Cardiac septum (tissue), 1 donor: ENCODE data around the gene TPGS2. TPM values are rescaled to one million over a fixed set of nuclear protein-coding genes. Genes with fewer than 3 reads are reported as not detected.
"Not testable (repeated sequence)": the region's sequence is repeated elsewhere in the genome, so short reads cannot be mapped to it uniquely, and the experiment has no call there.

Experiments
- DNase-seq: peaks from one replicate; pipeline ENCODE4 v3.0.0-alpha.2; 2020; ENCODE audit warnings: low spot score
- intact Hi-C: fragments of 100-400 bp; cut with DNase I; formaldehyde crosslinking; loops from one replicate; pipeline ENCODE4 v1.14.0; 2022
- total RNA-seq: library from RNA; stranded (reverse); fragmentation: NEBNext Ultra II Directional; extraction: Animal tissue kit (Norgen Biotek cat#: 25700); gene quantifications from one replicate; pipeline ENCODE4 v1.2.1, GENCODE V29; 2021
- donor health status: DM: no; HTN: no; CAD: no.

Gene TPGS2
- total RNA-seq, 1 donor from 2014 or later = 28.4 TPM

- intact Hi-C loops = no loop called here
- DNase-seq = no peak
Measured at GRCh38 chr18:36828157-36828629, 609 bp downstream of the TPGS2 start.

DNA sequence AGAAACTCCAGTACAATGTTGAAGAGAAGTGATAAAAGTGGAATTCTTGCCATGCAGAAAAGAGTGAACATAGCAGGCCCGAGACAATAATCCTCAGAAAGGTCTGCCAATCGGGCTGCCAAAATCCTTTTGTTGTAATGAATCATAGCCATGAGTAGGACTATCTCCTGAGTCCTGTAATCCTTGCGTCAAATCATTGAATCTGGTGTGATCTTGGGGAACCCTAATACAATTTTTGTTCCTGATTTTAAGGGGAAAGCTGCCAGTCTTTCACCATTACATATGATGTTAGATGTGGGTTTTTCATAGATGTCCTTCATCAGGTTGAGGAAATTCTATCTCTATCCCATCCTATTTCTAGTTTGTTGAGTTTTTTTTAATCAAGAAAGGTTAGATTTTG lies 2.2 kb downstream of the TPGS2 start:
- intact Hi-C loops = no loop called here
- DNase-seq = no peak

- intact Hi-C loops = no loop called here
Measured at GRCh38 chr18:36825526-36825925, 3.3 kb downstream of the TPGS2 start.

DNA sequence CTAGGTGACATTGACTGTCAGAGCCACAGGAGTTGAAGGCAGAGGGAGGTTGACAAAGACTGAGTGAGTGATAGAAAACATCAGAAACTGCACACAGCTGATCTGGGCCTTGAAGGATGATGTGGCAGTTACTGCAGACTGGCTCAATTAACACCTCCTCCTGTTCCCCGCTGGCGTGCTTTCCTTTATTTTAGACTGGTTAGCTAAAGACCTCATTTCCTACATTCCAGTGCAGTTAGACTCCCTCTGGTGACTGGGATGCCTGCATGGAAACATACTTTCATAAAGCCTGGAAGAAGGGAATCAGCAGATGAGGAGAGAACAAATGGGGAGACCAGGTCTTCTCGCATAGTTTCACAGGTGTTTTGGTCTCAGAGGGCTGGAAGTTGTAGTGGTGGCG lies 7.1 kb downstream of the TPGS2 start:
- DNase-seq = no peak
- intact Hi-C loops = no loop called here

More at GRCh38 chr18:36825526-36825925, 3.3 kb downstream of the TPGS2 start:
- no peak for DNase-seq

DNA sequence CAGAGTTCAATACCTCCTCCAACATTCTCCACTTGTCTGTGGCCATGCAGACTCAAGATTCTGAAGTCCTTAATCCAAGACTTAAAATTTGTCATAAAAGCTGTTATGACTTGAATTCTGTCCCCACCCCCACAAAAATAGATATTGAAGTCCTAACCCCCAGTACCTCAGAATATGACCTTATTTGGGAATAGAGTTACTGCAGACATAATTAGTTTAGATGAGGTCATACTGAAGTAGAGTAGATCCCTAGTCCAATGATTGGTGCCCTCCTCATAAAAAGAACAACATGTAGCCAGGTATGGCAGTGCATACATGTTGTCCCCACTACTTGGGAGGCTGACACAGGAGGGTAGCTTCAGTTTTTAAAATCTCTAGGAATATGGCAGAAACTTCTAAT lies 9.2 kb downstream of the TPGS2 start:
- DNase-seq = no peak
- intact Hi-C loops = no loop called here

GRCh38 chr18:36818652-36819051 lies 10.2 kb downstream of the TPGS2 start:
- intact Hi-C loops = no loop called here
- no peak for DNase-seq

- no peak for DNase-seq
- intact Hi-C loops = no loop called here
Measured at GRCh38 chr18:36817039-36817438, 11.8 kb downstream of the TPGS2 start.

GRCh38 chr18:36816096-36816495 lies 12.7 kb downstream of the TPGS2 start:
- DNase-seq, intact Hi-C loops: not testable (repeated sequence)

DNA sequence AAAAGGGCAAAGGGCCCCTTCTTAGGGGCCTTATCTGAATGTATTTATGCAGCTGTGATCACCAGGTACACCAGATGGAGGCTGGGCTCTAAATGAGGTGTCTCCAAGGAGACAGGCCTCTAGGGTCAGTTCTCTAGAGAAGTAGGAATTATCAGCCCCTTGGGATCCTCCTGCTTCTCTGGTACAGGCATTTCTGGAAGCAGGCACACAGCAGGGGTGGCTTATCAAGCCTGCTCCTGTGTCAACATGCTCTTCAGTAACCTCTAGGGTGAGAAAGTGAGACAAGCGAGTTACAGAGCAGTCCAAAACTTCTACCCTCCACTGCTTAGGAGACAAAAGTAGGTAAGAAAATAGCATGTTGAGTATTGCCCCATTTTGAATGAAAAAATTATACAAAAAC lies 13.8 kb downstream of the TPGS2 start:
- intact Hi-C loops = loop anchor here (5.0 kb wide), 1 partner anchor 523 kb away; no protein-coding TSS in a partner anchor
- DNase-seq = no peak

GRCh38 chr18:36813824-36814223 lies 15.0 kb downstream of the TPGS2 start:
- DNase-seq = no peak
- intact Hi-C loops = loop anchor here (5.0 kb wide), 1 partner anchor 522 kb away; no protein-coding TSS in a partner anchor

DNA sequence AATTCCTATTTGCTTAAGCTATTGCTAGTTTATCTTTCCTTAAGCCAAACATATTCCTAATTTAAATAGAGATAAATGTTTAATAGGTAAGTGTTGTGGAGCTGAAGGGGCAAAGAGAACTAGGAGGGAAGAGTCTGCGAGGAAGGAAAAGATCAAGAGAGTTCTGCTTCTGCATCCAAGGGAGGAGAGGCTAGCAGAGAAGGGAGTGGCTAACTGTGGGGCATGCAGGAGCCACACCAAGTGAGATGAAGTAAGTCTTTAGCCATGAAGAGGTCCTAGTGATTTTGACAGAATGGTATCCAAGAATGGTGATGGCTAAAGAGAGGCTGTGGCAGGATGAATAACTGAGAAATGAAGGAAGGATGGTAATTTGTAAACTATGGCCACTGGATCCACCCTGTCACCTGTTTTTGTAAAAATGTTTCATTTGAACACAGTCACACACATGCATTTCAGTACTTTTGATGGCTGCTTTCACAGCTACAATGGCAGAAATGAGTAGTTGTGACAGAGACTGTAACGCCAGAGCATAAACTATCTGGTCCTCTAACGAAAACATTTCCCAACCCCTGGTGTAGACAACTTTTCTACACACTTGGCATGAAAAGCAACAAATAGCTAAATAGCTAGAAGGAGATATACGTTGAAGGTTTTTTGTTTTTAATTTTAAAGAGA lies 15.6 kb downstream of the TPGS2 start:
- no peak for DNase-seq
- intact Hi-C loops = loop anchor here (5.0 kb wide), 1 partner anchor 521 kb away; no protein-coding TSS in a partner anchor

GRCh38 chr18:36812678-36813077 lies 16.1 kb downstream of the TPGS2 start:
- intact Hi-C loops = loop anchor here (5.0 kb wide), 1 partner anchor 520 kb away; no protein-coding TSS in a partner anchor
- DNase-seq = no peak

DNA sequence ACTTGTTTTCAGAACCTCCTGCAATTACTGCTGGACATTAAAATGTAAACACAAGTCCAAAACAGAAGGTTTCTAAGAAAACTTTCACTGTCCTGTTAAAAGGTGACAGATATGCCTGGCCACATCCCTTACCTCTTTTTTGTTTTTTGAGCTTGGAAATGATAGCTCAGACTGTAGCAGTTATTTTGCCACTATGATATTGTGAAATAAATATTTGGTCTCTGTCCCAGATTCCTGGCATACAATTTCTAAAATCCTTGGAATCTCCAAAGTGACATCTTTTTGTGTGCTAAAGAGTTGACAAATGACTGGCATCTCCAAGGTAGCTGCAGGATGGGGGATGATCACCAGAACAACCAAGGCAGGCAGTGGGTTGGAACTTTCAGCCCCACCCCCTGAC lies 16.8 kb downstream of the TPGS2 start:
- no peak for DNase-seq
- intact Hi-C loops = loop anchor here (5.0 kb wide), 1 partner anchor 520 kb away; no protein-coding TSS in a partner anchor

DNA sequence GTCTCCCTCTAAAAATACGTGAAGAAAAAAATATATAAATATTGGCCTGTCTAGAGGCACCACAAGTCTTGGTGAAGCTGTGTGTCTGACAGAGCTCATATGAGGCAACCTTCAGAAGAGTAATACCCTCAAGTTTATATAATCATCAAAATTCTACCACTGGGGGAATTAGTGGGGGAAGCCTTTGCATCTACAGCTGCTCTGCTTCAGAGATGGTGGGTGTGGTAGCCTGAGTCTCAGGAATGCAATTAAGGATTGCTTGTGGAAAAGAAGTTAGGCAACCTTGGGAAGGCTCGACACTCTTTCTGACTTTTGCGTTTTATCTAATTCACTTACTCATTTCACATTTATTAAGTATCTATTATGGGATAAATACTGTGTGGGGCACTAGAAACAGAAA lies 17.4 kb downstream of the TPGS2 start:
- intact Hi-C loops = loop anchor here (5.0 kb wide), 1 partner anchor 519 kb away; no protein-coding TSS in a partner anchor
- DNase-seq = no peak

DNA sequence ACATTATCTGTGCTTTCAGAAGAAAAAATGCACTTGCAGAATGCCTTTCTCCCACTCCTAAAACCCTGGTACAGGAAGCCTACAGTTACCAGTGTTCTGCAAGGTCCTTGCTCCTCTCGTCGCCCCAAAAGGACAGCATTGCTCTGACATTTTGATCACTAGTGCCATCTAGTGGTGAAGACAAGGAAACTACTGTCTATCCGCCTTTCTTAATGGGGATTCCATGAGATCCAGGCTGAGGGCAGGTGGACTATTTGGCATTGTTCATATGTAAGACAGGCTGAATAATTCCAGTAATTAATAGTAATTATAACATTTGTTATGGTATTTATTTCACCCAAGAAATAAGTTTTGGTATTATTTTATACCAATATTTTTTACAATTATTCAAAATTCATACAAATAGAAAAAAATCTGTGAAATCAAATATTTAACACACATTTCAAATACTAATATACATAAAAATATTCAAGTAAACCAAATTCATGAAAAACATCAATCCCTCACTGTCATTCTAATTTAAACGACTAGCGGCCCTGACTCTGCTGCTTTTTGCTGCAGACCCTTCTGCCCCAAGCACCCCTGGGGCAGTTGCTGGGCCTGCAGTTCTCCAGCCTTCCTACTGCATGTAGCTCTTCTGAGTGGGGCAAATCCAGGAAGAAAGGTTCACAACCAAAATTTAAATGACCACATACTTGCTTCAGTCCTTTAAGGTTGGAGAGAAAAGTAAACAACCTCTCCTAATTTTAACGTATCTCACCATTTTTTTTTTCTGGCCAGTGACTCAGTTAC lies 19.0 kb downstream of the TPGS2 start:
- no peak for DNase-seq
- intact Hi-C loops = loop anchor here (5.0 to 10.0 kb wide), 3 partner anchors 122 to 705 kb away; no protein-coding TSS in a partner anchor

DNA sequence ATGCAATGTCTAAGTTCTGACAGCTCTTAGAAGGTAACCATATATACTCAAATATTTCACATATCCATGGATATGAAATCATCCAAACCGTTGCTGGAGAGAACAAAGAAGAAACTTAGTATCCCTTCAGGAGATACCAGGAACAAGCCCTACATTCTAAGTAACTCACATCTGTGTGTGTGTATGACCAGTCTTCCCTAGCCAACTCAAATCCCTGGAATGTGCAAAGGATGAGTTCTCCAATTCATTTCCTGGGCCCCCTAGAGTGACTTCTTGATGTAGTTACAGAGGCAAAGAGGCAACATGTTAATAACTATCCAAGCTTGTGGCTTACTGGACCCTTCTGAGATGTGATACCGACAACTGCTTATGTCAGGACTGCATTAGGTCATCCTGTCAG lies 20.1 kb downstream of the TPGS2 start:
- intact Hi-C loops = loop anchor here (5.0 to 10.0 kb wide), 2 partner anchors 121 to 704 kb away; no protein-coding TSS in a partner anchor
- no peak for DNase-seq

DNA sequence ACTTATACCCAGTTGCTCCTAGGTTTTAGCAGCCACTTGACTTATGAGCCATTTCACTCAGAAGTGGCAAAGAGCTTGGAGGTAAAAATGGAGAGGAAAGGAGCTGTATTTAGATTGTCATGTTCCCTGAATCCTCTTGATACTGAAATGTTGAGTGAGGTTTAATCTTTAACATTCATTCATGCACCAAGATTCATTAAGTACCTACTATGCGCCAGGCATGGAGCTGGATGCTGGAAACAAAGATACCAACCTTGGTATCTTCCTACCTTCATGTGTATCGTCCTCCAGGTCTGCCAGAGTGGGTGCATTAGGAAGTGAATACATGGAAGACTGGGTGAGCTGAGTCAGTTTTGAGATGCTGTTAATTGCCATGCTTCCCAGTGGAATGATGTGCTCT lies 23.7 kb downstream of the TPGS2 start:
- intact Hi-C loops = loop anchor here (5.0 to 10.0 kb wide), 2 partner anchors 118 to 700 kb away; no protein-coding TSS in a partner anchor
- DNase-seq = no peak

DNA sequence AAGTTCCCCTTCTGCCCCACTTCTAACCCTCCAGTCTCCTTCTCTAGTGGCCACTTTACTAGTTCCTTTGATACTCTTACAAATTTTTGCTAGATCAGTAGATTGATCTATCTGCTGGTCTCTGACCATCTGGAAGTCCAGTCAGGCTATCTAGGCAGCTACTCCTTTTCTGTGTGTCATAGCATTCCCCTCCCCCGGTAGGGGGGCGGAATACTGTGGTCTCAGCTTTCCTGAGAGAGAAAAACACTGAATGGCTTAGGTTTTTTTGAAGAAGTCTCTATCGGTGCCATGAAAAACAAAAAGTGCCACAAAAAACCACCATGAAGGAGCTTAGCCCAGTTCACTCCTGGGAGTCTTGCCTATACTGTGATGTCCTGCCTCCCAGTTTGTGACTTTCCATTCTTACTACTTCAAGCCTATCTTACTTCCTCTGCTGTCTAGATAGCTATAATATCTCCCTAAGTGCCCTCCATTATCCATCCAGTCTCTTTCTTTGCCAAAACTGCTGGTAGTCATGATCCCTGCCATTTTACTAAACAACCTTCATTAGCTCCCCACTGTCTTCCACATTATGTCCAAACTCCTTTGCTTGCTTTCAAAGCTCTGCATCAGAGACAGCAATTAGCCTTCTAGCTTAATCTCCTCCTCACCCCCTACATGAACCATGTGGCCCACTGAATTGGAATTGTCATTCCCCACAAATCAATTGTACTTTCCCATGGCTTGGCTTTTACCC lies 29.9 kb downstream of the TPGS2 start:
- no peak for DNase-seq
- intact Hi-C loops = no loop called here

- intact Hi-C loops = no loop called here
- no peak for DNase-seq
Measured at GRCh38 chr18:36792634-36793283, 36.0 kb downstream of the TPGS2 start.
